Measurements from ENCODE around the gene UNC119.

DNA sequence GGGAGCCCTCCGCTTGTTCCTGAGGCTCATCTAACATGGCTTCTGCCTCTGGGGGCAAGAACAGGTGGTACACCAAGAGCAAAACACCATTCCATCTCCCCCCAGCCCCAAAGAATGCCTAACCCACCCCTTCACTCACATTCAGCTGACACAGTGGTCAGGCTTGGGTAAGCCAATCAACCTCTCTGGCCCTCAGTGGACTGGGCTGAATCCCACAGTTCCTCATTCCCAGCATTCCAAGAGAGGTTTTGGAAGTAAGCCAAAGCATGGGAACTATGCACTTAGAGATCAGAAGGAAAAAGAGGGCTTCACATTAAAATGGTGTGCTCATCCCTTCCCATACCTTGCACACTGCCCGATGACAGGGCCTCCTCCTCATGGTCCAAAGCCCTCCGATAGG, 11.1 kb upstream of the UNC119 start:
- TF ChIP-seq, protein P1, sequence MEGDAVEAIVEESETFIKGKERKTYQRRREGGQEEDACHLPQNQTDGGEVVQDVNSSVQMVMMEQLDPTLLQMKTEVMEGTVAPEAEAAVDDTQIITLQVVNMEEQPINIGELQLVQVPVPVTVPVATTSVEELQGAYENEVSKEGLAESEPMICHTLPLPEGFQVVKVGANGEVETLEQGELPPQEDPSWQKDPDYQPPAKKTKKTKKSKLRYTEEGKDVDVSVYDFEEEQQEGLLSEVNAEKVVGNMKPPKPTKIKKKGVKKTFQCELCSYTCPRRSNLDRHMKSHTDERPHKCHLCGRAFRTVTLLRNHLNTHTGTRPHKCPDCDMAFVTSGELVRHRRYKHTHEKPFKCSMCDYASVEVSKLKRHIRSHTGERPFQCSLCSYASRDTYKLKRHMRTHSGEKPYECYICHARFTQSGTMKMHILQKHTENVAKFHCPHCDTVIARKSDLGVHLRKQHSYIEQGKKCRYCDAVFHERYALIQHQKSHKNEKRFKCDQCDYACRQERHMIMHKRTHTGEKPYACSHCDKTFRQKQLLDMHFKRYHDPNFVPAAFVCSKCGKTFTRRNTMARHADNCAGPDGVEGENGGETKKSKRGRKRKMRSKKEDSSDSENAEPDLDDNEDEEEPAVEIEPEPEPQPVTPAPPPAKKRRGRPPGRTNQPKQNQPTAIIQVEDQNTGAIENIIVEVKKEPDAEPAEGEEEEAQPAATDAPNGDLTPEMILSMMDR (IDR thresholded peaks at IDR 0.05; ENCODE audit: poor library complexity, severe bottlenecking): no peak
- TF ChIP-seq EZH2 (IDR thresholded peaks at IDR 0.05; ENCODE audit: borderline replicate concordance, insufficient read depth, low read length, poor library complexity, severe bottlenecking): no peak

Data from neural cell (in vitro differentiated cells).